AG04449 (cell line): ENCODE data around the gene ATF3.
"Not testable (repeated sequence)": the region's sequence is repeated elsewhere in the genome, so short reads cannot be mapped to it uniquely, and the experiment has no call there.

Source experiments
- CTCF ChIA-PET: fragments of 350-600 bp; formaldehyde crosslinking; extraction: SDS; loops from one replicate; lab custom pipeline; 2021; ENCODE audit warnings: antibody characterized with exemption; lab: Yijun Ruan, JAX
- POLR2A ChIA-PET: fragments of 400-600, 350-600 bp; formaldehyde crosslinking; extraction: SDS; loops from one replicate; lab custom pipeline; 2020; ENCODE audit warnings: antibody characterized with exemption, inconsistent platforms; lab: Yijun Ruan, JAX
- DNase-seq: peaks from one replicate; pipeline ENCODE4 v3.0.0-alpha.2; 2010; ENCODE audit warnings: low read depth, low spot score
- H3K4me3 ChIP-seq: 2 replicates; pipeline ENCODE4 v1.5.1; 2011; ENCODE audit warnings: low read depth, mild to moderate bottlenecking, control low read depth, low read length
- CTCF ChIP-seq: IDR thresholded peaks from one replicate; pipeline ENCODE4 v1.5.1; 2011; ENCODE audit warnings: mild to moderate bottlenecking, moderate library complexity, low read length, control low read depth, inconsistent platforms; ENCODE audit not compliant: insufficient read depth; ENCODE audit errors: missing control alignments

ATF3 gene

DNA sequence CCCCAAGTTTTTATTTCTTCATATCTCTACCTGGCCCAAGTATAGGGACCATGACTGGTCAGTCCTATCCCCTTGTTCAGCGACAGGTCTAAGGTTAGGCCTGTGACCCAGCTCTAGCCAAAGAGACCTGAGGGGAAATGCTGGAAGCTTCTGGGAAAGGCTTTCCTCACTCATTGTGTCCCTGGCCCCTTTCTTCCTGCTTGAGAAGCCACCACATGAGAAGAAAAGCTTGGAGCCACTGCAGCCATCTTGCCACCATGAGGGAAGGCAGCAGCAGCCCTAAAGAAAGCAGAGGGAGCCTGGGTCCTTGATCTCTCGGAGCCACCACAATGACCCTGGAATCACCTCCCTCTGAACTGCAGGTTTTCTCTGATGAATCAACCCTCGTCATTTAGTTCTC is 43.4 kb downstream of the ATF3 start:
- no peak for DNase-seq
- CTCF ChIA-PET: interaction anchor here (0.9 to 7.5 kb wide), 5 partner anchors 11 to 196 kb away, joined by 3 to 78 read pairs (median 6); no protein-coding TSS in a partner anchor
- no peak overlapping the region for H3K4me3 ChIP-seq
- no peak for TF ChIP-seq CTCF
- POLR2A ChIA-PET: no interaction called here

DNA sequence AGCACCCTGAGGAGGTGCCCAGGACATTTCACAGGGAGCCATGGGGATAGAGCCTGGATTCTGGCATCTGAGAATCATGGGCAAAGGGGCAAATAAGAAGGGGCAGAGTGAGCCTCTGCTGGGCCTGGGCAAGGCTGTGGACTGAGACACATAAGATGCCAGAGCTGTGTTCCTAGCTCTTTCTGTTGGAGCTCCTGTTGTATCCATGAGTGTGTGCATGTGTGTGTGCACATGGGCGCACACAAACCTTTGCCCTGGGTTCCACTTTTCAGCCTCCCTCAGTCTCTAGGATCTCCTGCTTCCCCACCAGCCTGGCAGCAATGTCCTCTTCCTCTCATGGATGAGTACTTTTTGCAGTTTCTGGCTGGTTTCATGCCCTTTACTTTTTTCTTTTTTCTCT is 44.0 kb downstream of the ATF3 start:
- no peak overlapping the region for H3K4me3 ChIP-seq
- ChIA-PET CTCF (interaction anchor here (0.9 to 7.5 kb wide), 6 partner anchors 11 to 197 kb away, joined by 3 to 78 read pairs (median 4); no protein-coding TSS in a partner anchor), POLR2A (no interaction called here)
- DNase-seq: no peak
- TF ChIP-seq CTCF: no peak

DNA sequence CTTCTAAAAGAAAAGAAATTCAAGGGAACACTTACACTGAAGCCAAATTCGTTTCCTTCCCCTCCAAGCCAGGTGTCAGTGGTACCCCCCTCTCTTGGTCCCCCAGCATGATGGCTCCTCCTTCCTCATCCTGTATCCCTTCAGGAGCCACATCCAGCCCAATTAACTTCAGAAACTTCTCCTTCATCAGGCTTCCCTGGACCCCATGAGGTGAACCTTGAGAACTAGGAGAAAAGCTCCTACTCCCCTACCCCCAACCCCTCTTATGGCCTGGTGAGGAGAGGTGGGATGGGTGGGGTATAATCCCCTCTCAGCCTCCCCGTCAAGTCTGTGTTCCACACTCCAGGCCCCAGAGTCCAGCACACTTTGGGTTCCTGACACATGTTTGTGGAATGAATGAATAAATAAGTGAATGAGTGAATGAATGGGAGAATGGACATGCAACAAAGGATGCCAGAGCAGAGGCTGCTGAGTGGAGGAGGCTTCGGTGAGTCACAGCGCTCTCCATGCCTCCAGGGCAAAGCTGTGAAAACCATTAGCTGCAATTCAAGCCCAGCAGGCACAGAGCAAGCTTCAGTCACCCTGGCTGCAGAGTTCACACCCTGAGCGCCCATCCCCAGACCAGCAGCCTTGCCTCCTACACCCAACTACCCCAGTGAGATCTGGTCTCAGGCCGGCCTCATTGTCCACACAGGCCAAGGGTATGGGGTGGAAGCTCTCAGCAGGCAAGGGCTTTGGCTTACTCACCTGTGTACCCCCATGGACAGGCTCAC is 47.3 kb downstream of the ATF3 start:
- POLR2A ChIA-PET: no interaction called here
- H3K4me3 ChIP-seq: no peak overlapping the region
- no peak for TF ChIP-seq CTCF
- CTCF ChIA-PET: interaction anchor here (0.5 to 3.9 kb wide), 6 partner anchors 10 to 179 kb away, joined by 3 to 46 read pairs (median 3); no protein-coding TSS in a partner anchor
- no peak for DNase-seq

- DNase-seq: no peak
- TF ChIP-seq CTCF: no peak
- H3K4me3 ChIP-seq: no peak overlapping the region
- POLR2A ChIA-PET: no interaction called here
- CTCF ChIA-PET: interaction anchor here (1.3 to 3.9 kb wide), 2 partner anchors 9 to 62 kb away, joined by 3 to 46 read pairs; no protein-coding TSS in a partner anchor
Observed at GRCh38 chr1:212656730-212657129, 48.2 kb downstream of the ATF3 start.

- DNase-seq, POLR2A ChIA-PET, H3K4me3 ChIP-seq: not testable (repeated sequence)
- CTCF ChIA-PET: interaction anchor here (1.1 to 3.9 kb wide), 3 partner anchors 8 to 181 kb away, joined by 3 to 46 read pairs (median 4); no protein-coding TSS in a partner anchor
Observed at GRCh38 chr1:212658250-212658649, 49.7 kb downstream of the ATF3 start.

- H3K4me3 ChIP-seq: no peak overlapping the region
- no peak for DNase-seq
- TF ChIP-seq CTCF: no peak
- ChIA-PET CTCF (interaction anchor here (0.6 to 4.2 kb wide), 71 partner anchors 8 to 368 kb away, joined by 3 to 78 read pairs (median 5); partner anchors contain the start of genes ATF3, NSL1 and TATDN3), POLR2A (interaction anchor here (1.0 to 1.3 kb wide), 2 partner anchors 55 to 56 kb away, joined by 4 to 9 read pairs; partner anchors contain the start of gene ATF3)
Observed at GRCh38 chr1:212664409-212665199, 56.0 kb downstream of the ATF3 start.
